A673 (cell line): ENCODE results near the gene USF2. TPM values are rescaled to one million over a fixed set of nuclear protein-coding genes. Genes with fewer than 3 reads are reported as not detected.

Experiments
- BruUV-seq: library from RNA; stranded (reverse); fragments of 400-500 nt; replicated peaks from 2 replicates; lab custom pipeline; 2021; lab: Mats Ljungman, UMichigan
- CTCF ChIA-PET: fragments of 300-600 bp; sonication (Branson Sonifier 250); formaldehyde crosslinking; loops from one replicate; lab custom pipeline; 2022; ENCODE audit warnings: antibody characterized with exemption; lab: Charles Lee
- POLR2A ChIA-PET: fragments of 300-600 bp; sonication (Branson Sonifier 250); formaldehyde crosslinking; loops from one replicate; lab custom pipeline; 2022; ENCODE audit warnings: antibody characterized with exemption; ENCODE audit not compliant: low non-redundant PET; lab: Charles Lee
- DNase-seq: peaks from one replicate; pipeline ENCODE4 v3.0.0-alpha.2; 2015; ENCODE audit warnings: low spot score
- H3K27ac ChIP-seq: fragments of 200-600 bp; sonication (generic); 2 replicates; pipeline ENCODE4 v1.5.1; 2016; ENCODE audit warnings: mixed run types, low read depth, mild to moderate bottlenecking, mixed read lengths, antibody characterized with exemption, low read length; ENCODE audit not compliant: poor library complexity, severe bottlenecking
- H3K27me3 ChIP-seq: fragments of 200-600 bp; sonication (generic); replicated peaks from 2 replicates; pipeline ENCODE4 v1.6.1; 2017; ENCODE audit warnings: mixed run types, low read depth, mild to moderate bottlenecking, mixed read lengths, antibody characterized with exemption, low read length; ENCODE audit not compliant: insufficient read depth, poor library complexity
- H3K36me3 ChIP-seq: fragments of 200-600 bp; sonication (generic); 2 replicates; pipeline ENCODE4 v1.6.1; 2016; ENCODE audit warnings: mixed run types, mild to moderate bottlenecking, mixed read lengths, antibody characterized with exemption, low read length; ENCODE audit not compliant: insufficient read depth, poor library complexity, severe bottlenecking
- H3K4me1 ChIP-seq: fragments of 200-600 bp; sonication (generic); 2 replicates; pipeline ENCODE4 v1.6.1; 2017; ENCODE audit warnings: mixed run types, mild to moderate bottlenecking, mixed read lengths, antibody characterized with exemption, low read length; ENCODE audit not compliant: insufficient read depth, poor library complexity, severe bottlenecking
- H3K4me3 ChIP-seq: fragments of 200-600 bp; sonication (generic); 2 replicates; pipeline ENCODE4 v1.5.1; 2016; ENCODE audit warnings: low read depth, mixed run types, mild to moderate bottlenecking, mixed read lengths, low read length; ENCODE audit not compliant: poor library complexity, severe bottlenecking
- H3K9me3 ChIP-seq: fragments of 200-600 bp; sonication (generic); 2 replicates; pipeline ENCODE4 v1.6.1; 2016; ENCODE audit warnings: mixed run types, low read depth, mild to moderate bottlenecking, mixed read lengths, antibody characterized with exemption, low read length; ENCODE audit not compliant: poor library complexity, severe bottlenecking
- EZH2 ChIP-seq: fragments of 200-600 bp; sonication (generic); IDR thresholded peaks from 2 replicates; pipeline ENCODE4 v1.6.1; 2017; ENCODE audit warnings: borderline replicate concordance, low read depth, mild to moderate bottlenecking, mixed read lengths, antibody characterized with exemption, low read length; ENCODE audit not compliant: poor library complexity, severe bottlenecking
- intact Hi-C: fragments of 100-400 bp; cut with micrococcal nuclease; formaldehyde crosslinking; loops from one replicate; pipeline ENCODE4 v1.10.0; 2022; ENCODE audit not compliant: unreplicated experiment
- total RNA-seq: library from RNA; stranded (reverse); gene quantifications from 2 replicates; pipeline ENCODE4 v1.2.3, GENCODE V29; 2021
- TF ChIP-seq, protein P1 (sequence below): fragments of 300-800, 200-600 bp; sonication (generic); conservative IDR thresholded peaks from 2 replicates; pipeline ENCODE4 v1.5.1; 2017; ENCODE audit warnings: low read depth, mild to moderate bottlenecking, antibody characterized with exemption, low read length, moderate library complexity, mixed read lengths

USF2 gene
- total RNA-seq, 1 experiment from 2014 or later, result 82.0 TPM

DNA sequence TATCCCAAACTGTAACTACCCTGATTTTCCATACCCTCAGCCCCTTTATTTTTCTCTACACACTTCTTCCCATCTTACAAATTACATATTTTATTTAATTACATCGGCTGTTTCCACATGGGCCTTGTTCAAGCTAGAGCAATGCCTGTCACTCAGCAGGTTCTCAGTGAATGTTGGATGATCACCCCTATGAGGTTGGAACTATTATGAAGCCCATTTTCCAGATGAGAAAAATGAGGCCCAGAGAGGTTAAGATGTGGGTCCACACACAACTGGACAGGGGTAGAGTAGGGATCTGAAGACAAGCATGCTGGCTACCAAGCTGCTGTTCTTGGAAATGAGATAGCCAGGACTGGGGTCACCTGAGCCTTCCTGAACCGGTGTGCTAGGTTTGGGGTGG, 33.2 kb downstream of the USF2 start:
- intact Hi-C loops, result no loop called here
- no peak overlapping the region for H3K27ac ChIP-seq
- BruUV-seq, result no TSS peak
- no peaks in the 10 kb centered on the region for H3K4me1 ChIP-seq
- ChIA-PET POLR2A (no interaction called here), CTCF (no interaction called here)
- no peaks in the 10 kb centered on the region for H3K9me3 ChIP-seq
- no peak for TF ChIP-seq EZH2
- TF ChIP-seq, protein P1, sequence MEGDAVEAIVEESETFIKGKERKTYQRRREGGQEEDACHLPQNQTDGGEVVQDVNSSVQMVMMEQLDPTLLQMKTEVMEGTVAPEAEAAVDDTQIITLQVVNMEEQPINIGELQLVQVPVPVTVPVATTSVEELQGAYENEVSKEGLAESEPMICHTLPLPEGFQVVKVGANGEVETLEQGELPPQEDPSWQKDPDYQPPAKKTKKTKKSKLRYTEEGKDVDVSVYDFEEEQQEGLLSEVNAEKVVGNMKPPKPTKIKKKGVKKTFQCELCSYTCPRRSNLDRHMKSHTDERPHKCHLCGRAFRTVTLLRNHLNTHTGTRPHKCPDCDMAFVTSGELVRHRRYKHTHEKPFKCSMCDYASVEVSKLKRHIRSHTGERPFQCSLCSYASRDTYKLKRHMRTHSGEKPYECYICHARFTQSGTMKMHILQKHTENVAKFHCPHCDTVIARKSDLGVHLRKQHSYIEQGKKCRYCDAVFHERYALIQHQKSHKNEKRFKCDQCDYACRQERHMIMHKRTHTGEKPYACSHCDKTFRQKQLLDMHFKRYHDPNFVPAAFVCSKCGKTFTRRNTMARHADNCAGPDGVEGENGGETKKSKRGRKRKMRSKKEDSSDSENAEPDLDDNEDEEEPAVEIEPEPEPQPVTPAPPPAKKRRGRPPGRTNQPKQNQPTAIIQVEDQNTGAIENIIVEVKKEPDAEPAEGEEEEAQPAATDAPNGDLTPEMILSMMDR, result no peak
- no peak for DNase-seq
- no peaks in the 10 kb centered on the region for H3K27me3 ChIP-seq
- no peak overlapping the region for H3K4me3 ChIP-seq
- H3K36me3 ChIP-seq, result no peaks in the 10 kb centered on the region

DNA sequence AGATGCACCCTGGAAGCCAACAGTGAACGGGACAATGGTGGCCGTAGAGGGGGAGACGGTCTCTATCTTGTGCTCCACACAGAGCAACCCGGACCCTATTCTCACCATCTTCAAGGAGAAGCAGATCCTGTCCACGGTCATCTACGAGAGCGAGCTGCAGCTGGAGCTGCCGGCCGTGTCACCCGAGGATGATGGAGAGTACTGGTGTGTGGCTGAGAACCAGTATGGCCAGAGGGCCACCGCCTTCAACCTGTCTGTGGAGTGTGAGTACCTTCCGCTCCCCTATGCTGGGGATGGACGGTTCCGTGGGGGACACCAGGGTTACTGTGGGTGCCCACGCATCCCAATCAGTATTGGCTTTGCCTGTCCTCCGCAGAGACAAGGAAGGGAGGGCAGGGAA, 33.7 kb downstream of the USF2 start:
- Histone ChIP-seq H3K4me1 (no peaks in the 10 kb centered on the region), H3K36me3 (no peaks in the 10 kb centered on the region), H3K27ac (no peak overlapping the region), H3K4me3 (no peak overlapping the region), H3K9me3 (no peaks in the 10 kb centered on the region), H3K27me3 (no peaks in the 10 kb centered on the region)
- DNase-seq, result no peak
- no TSS peak for BruUV-seq
- TF ChIP-seq EZH2, result no peak
- TF ChIP-seq, protein P1, result no peak
- CTCF ChIA-PET, result no interaction called here
- POLR2A ChIA-PET, result no interaction called here
- intact Hi-C loops, result no loop called here

DNA sequence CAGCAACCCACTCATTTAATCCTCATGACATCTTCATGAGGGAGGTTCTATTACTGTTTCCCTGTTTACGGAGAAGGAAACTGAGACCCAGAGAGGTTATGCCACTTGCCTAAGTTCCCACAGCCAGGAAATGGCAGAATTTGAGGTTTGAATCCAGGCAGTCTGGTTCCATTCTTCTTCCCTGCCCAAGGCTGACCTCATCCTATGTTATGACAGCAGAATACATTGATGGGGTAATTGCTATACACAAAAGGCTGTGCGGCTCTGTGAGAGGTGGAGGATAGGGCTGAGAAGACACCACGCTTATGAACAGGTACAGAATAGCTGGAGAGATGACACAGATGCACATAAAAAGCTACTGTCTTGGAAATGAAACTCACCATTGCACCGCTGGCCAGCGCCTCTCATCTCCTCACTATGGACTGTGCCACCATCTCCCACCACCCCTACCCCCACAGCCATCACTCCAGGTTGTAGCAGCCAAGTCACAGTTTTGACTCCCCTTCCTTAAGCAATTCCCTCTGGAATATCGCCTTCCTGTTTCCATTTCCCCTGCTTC, 34.7 kb downstream of the USF2 start:
- intact Hi-C loops, result no loop called here
- Histone ChIP-seq H3K9me3 (no peaks in the 10 kb centered on the region), H3K4me3 (no peak overlapping the region), H3K4me1 (no peaks in the 10 kb centered on the region), H3K27ac (no peak overlapping the region), H3K36me3 (no peaks in the 10 kb centered on the region), H3K27me3 (no peaks in the 10 kb centered on the region)
- ChIA-PET CTCF (no interaction called here), POLR2A (no interaction called here)
- TF ChIP-seq, protein P1, result no peak
- no peak for TF ChIP-seq EZH2
- BruUV-seq, result no TSS peak
- no peak for DNase-seq
